ENCODE measurements around the gene SEC61A2. TPM values are rescaled to one million over a fixed set of nuclear protein-coding genes. Genes with fewer than 3 reads are reported as not detected.

SEC61A2 gene
- total and polyA plus RNA-seq, 2 of the 8 experiments (the other 6 are each of a cell fraction or from before 2014, with no cell fraction given) = 18.2 to 19.2 TPM

- TF ChIP-seq, protein P1, sequence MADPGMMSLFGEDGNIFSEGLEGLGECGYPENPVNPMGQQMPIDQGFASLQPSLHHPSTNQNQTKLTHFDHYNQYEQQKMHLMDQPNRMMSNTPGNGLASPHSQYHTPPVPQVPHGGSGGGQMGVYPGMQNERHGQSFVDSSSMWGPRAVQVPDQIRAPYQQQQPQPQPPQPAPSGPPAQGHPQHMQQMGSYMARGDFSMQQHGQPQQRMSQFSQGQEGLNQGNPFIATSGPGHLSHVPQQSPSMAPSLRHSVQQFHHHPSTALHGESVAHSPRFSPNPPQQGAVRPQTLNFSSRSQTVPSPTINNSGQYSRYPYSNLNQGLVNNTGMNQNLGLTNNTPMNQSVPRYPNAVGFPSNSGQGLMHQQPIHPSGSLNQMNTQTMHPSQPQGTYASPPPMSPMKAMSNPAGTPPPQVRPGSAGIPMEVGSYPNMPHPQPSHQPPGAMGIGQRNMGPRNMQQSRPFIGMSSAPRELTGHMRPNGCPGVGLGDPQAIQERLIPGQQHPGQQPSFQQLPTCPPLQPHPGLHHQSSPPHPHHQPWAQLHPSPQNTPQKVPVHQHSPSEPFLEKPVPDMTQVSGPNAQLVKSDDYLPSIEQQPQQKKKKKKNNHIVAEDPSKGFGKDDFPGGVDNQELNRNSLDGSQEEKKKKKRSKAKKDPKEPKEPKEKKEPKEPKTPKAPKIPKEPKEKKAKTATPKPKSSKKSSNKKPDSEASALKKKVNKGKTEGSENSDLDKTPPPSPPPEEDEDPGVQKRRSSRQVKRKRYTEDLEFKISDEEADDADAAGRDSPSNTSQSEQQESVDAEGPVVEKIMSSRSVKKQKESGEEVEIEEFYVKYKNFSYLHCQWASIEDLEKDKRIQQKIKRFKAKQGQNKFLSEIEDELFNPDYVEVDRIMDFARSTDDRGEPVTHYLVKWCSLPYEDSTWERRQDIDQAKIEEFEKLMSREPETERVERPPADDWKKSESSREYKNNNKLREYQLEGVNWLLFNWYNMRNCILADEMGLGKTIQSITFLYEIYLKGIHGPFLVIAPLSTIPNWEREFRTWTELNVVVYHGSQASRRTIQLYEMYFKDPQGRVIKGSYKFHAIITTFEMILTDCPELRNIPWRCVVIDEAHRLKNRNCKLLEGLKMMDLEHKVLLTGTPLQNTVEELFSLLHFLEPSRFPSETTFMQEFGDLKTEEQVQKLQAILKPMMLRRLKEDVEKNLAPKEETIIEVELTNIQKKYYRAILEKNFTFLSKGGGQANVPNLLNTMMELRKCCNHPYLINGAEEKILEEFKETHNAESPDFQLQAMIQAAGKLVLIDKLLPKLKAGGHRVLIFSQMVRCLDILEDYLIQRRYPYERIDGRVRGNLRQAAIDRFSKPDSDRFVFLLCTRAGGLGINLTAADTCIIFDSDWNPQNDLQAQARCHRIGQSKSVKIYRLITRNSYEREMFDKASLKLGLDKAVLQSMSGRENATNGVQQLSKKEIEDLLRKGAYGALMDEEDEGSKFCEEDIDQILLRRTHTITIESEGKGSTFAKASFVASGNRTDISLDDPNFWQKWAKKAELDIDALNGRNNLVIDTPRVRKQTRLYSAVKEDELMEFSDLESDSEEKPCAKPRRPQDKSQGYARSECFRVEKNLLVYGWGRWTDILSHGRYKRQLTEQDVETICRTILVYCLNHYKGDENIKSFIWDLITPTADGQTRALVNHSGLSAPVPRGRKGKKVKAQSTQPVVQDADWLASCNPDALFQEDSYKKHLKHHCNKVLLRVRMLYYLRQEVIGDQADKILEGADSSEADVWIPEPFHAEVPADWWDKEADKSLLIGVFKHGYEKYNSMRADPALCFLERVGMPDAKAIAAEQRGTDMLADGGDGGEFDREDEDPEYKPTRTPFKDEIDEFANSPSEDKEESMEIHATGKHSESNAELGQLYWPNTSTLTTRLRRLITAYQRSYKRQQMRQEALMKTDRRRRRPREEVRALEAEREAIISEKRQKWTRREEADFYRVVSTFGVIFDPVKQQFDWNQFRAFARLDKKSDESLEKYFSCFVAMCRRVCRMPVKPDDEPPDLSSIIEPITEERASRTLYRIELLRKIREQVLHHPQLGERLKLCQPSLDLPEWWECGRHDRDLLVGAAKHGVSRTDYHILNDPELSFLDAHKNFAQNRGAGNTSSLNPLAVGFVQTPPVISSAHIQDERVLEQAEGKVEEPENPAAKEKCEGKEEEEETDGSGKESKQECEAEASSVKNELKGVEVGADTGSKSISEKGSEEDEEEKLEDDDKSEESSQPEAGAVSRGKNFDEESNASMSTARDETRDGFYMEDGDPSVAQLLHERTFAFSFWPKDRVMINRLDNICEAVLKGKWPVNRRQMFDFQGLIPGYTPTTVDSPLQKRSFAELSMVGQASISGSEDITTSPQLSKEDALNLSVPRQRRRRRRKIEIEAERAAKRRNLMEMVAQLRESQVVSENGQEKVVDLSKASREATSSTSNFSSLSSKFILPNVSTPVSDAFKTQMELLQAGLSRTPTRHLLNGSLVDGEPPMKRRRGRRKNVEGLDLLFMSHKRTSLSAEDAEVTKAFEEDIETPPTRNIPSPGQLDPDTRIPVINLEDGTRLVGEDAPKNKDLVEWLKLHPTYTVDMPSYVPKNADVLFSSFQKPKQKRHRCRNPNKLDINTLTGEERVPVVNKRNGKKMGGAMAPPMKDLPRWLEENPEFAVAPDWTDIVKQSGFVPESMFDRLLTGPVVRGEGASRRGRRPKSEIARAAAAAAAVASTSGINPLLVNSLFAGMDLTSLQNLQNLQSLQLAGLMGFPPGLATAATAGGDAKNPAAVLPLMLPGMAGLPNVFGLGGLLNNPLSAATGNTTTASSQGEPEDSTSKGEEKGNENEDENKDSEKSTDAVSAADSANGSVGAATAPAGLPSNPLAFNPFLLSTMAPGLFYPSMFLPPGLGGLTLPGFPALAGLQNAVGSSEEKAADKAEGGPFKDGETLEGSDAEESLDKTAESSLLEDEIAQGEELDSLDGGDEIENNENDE (IDR thresholded peaks at IDR 0.05; ENCODE audit: insufficient replicate concordance, low read length) = no peak
- TF ChIP-seq KDM5A (IDR thresholded peaks at IDR 0.05; ENCODE audit: low read length) (no peak), FOSL1 (IDR thresholded peaks at IDR 0.05; ENCODE audit: insufficient read depth, low read depth, low read length) (no peak), CREB1 (IDR thresholded peaks at IDR 0.05) (no peak), NRF1 (IDR thresholded peaks at IDR 0.05; ENCODE audit: low read depth, low read length) (no peak)
Measured at GRCh38 chr10:12111528-12111927, 17.9 kb upstream of the SEC61A2 start (continued).

All from H1 (cell line).